Left colon (tissue), 2 donors: Measurements from ENCODE around the gene MBD5. TPM values are rescaled to one million over a fixed set of nuclear protein-coding genes. Genes with fewer than 3 reads are reported as not detected.
A peak's percentile ranks its signal among the peaks of the same experiment; 100 is the strongest.
"Not testable (repeated sequence)": the region's sequence is repeated elsewhere in the genome, so short reads cannot be mapped to it uniquely, and the experiment has no call there.

ENCODE experiments used
- ATAC-seq: fragments of 200-7000 bp; cut with Tn5 transposase; one replicate; pipeline ENCODE4 v1.9.1; 2020; ENCODE audit warnings: mild to moderate bottlenecking, moderate library complexity
- DNase-seq, 2 donors: peaks; one replicate each; pipeline ENCODE4 v3.0.0-alpha.2; 2020
- intact Hi-C, 2 donors: fragments of 100-400 bp; cut with DNase I in 1 of 2; cut with micrococcal nuclease in 1 of 2; formaldehyde crosslinking; loops; one replicate each; pipeline versions ENCODE4 v1.11.2 to v1.14.0; 2022; cut with DNase I, micrococcal nuclease
- long read RNA-seq: library from polyadenylated mRNA; unstranded; transcript quantifications from one replicate; pipeline ENCODE4 v2.0.0, GENCODE V29; 2021
- total RNA-seq, 2 donors: library from RNA; stranded (reverse); fragmentation: NEBNext Ultra II Directional; extraction: Animal tissue kit (Norgen Biotek cat#: 25700); gene quantifications; one replicate each; pipeline ENCODE4 v1.2.1, GENCODE V29; 2021
- donor health status: DM: no; HTN: no; CAD: no.
- donor health status: DM: yes; HTN: yes; CAD: no.

Gene MBD5
- total RNA-seq: 10 to 100 TPM; 29.8 to 34.4 TPM
- long read RNA-seq, full-length matches to known transcripts: 1 of 7 reads
- long read RNA-seq, partial matches to known transcripts: 1 of 7 reads
- long read RNA-seq, other reads (novel, unspliced or antisense): 5 of 7 reads

- intact Hi-C loops: no loop called here
- DNase-seq: peak; percentile 51 to 54
- peak; percentile 34 for ATAC-seq
Observed at GRCh38 chr2:148021059-148021861, at the start of gene MBD5. TSS of gene MBD5 (plus strand) at chr2:148021091.

GRCh38 chr2:147976102-147976501 lies 44.8 kb upstream of the MBD5 start:
- ATAC-seq: no peak

GRCh38 chr2:147977679-147978078 lies 43.2 kb upstream of the MBD5 start:
- intact Hi-C loops: no loop called here
- no peak for ATAC-seq
- no peak for DNase-seq

More at GRCh38 chr2:147976102-147976501, 44.8 kb upstream of the MBD5 start:
- intact Hi-C loops: no loop called here
- no peak for DNase-seq

- ATAC-seq: no peak
Observed at GRCh38 chr2:147980940-147981528, 39.9 kb upstream of the MBD5 start.

GRCh38 chr2:147989102-147989501 lies 31.8 kb upstream of the MBD5 start:
- intact Hi-C loops: loop anchor here in 1 of 2 donors (10.0 kb wide), 2 partner anchors 216 to 516 kb away; no protein-coding TSS in a partner anchor
- ATAC-seq: no peak
- no peak for DNase-seq

More at GRCh38 chr2:147980940-147981528, 39.9 kb upstream of the MBD5 start:
- intact Hi-C loops: loop anchor here in 1 of 2 donors (10.0 kb wide), 2 partner anchors 224 to 524 kb away; no protein-coding TSS in a partner anchor
- no peak for DNase-seq

GRCh38 chr2:147989809-147990403 lies 31.0 kb upstream of the MBD5 start:
- ATAC-seq: no peak
- no peak for DNase-seq
- intact Hi-C loops: loop anchor here in 1 of 2 donors (10.0 kb wide), 2 partner anchors 215 to 515 kb away; no protein-coding TSS in a partner anchor

- intact Hi-C loops, DNase-seq, ATAC-seq: not testable (repeated sequence)
Observed at GRCh38 chr2:147994965-147995364, 25.9 kb upstream of the MBD5 start.

GRCh38 chr2:147996828-147997227 lies 24.1 kb upstream of the MBD5 start:
- intact Hi-C loops: no loop called here
- DNase-seq: no peak
- no peak for ATAC-seq

- intact Hi-C loops: no loop called here
- no peak for ATAC-seq
- no peak for DNase-seq
Observed at GRCh38 chr2:147998203-147998602, 22.7 kb upstream of the MBD5 start.

- intact Hi-C loops: no loop called here
Observed at GRCh38 chr2:147999126-147999525, 21.8 kb upstream of the MBD5 start.

GRCh38 chr2:148000095-148000494 lies 20.8 kb upstream of the MBD5 start:
- ATAC-seq (no peak), DNase-seq (no peak)
- intact Hi-C loops: no loop called here

More at GRCh38 chr2:147999126-147999525, 21.8 kb upstream of the MBD5 start:
- DNase-seq (no peak), ATAC-seq (no peak)

GRCh38 chr2:148002420-148002819 lies 18.5 kb upstream of the MBD5 start:
- ATAC-seq, intact Hi-C loops: not testable (repeated sequence)

GRCh38 chr2:148006249-148007007 lies 14.5 kb upstream of the MBD5 start:
- intact Hi-C loops: no loop called here
- DNase-seq (no peak), ATAC-seq (no peak)

More at GRCh38 chr2:148002420-148002819, 18.5 kb upstream of the MBD5 start:
- DNase-seq: not testable (repeated sequence)

GRCh38 chr2:148007219-148007900 lies 13.5 kb upstream of the MBD5 start:
- intact Hi-C loops: no loop called here
- DNase-seq (no peak), ATAC-seq (no peak)

GRCh38 chr2:148008411-148008810 lies 12.5 kb upstream of the MBD5 start:
- DNase-seq, intact Hi-C loops: not testable (repeated sequence)
- ATAC-seq: peak; percentile 53

GRCh38 chr2:148013876-148014275 lies 7.0 kb upstream of the MBD5 start:
- ATAC-seq: no peak
- no peak for DNase-seq
- intact Hi-C loops: no loop called here

- ATAC-seq (no peak), DNase-seq (no peak)
- intact Hi-C loops: no loop called here
Observed at GRCh38 chr2:148014616-148015015, 6.3 kb upstream of the MBD5 start.
